Calu3 (cell line): ENCODE results near the gene CYP24A1. TPM values are rescaled to one million over a fixed set of nuclear protein-coding genes. Genes with fewer than 3 reads are reported as not detected.
A peak's percentile ranks its signal among the peaks of the same experiment; 100 is the strongest.

ENCODE experiments used
- BruUV-seq: library from RNA; stranded (reverse); fragments of 400-500 nt; replicated peaks from 2 replicates; lab custom pipeline; 2021; lab: Mats Ljungman, UMichigan
- CTCF ChIA-PET: fragments of 300-600 bp; sonication (Branson Sonifier 250); formaldehyde crosslinking; loops from one replicate; lab custom pipeline; 2022; ENCODE audit warnings: antibody characterized with exemption; lab: Charles Lee
- DNase-seq: peaks from one replicate; pipeline ENCODE4 v3.0.0; 2022
- H3K27ac Mint-ChIP-seq: one replicate; pipeline ENCODE4 v1.8.0; 2022; ENCODE audit warnings: mixed read lengths; ENCODE audit not compliant: unreplicated experiment
- H3K27me3 Mint-ChIP-seq: one replicate; pipeline ENCODE4 v1.8.0; 2022; ENCODE audit warnings: mixed read lengths; ENCODE audit not compliant: unreplicated experiment
- H3K36me3 Mint-ChIP-seq: one replicate; pipeline ENCODE4 v1.8.0; 2022; ENCODE audit warnings: mild to moderate bottlenecking, moderate library complexity, mixed read lengths; ENCODE audit not compliant: insufficient read depth, unreplicated experiment
- H3K4me1 Mint-ChIP-seq: one replicate; pipeline ENCODE4 v1.8.0; 2022; ENCODE audit warnings: mild to moderate bottlenecking, low read depth, mixed read lengths; ENCODE audit not compliant: unreplicated experiment
- H3K4me3 Mint-ChIP-seq: one replicate; pipeline ENCODE4 v1.8.0; 2022; ENCODE audit warnings: mild to moderate bottlenecking, low read depth, moderate library complexity, mixed read lengths; ENCODE audit not compliant: unreplicated experiment
- H3K9me3 Mint-ChIP-seq: one replicate; pipeline ENCODE4 v1.8.0; 2022; ENCODE audit warnings: low read depth, mixed read lengths; ENCODE audit not compliant: unreplicated experiment
- intact Hi-C: fragments of 100-400 bp; cut with micrococcal nuclease; formaldehyde crosslinking; loops from one replicate; pipeline ENCODE4 v1.10.0; 2022; ENCODE audit not compliant: unreplicated experiment
- total RNA-seq: library from RNA; stranded (reverse); gene quantifications from 2 replicates; pipeline ENCODE4 v1.2.3, GENCODE V29; 2022
- TF ChIP-seq, protein P1 (sequence below): fragments of 200-600 bp; IDR thresholded peaks from one replicate; pipeline ENCODE4 v1.8.0; 2022; ENCODE audit warnings: antibody characterized with exemption; ENCODE audit not compliant: unreplicated experiment

The CYP24A1 gene
- total RNA-seq, 1 experiment from 2014 or later: 665 TPM

DNA sequence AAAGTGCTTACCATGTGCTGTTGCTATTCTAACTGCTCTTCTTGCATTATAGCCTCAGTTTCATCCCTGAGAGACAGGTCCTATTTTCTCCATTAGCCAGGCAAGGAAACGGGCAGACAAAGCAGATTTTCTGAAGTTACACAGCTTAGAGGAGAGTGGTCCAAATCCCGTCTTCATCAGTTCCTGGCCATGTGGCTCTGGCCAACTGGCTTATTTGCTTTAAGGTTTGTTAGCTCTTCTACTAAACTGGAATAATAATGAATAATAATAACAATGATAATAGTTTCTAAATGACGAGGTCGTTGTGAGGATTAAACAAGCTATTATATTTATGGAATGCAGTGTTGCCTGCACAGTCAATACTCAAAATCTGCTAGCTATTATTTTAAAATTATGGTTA, 67.6 kb downstream of the CYP24A1 start:
- H3K4me1 Mint-ChIP-seq: peaks cover 77% of the 10 kb centered on the region
- CTCF ChIA-PET: interaction anchor here (1.0 to 2.7 kb wide), 10 partner anchors 9 to 102 kb away, joined by 3 to 12 read pairs (median 6); partner anchors contain the start of gene PFDN4
- no peak for DNase-seq
- peaks cover 15% of the 10 kb centered on the region for H3K36me3 Mint-ChIP-seq
- H3K4me3 Mint-ChIP-seq: no peak overlapping the region
- H3K27me3 Mint-ChIP-seq: no peaks in the 10 kb centered on the region
- H3K27ac Mint-ChIP-seq: peak overlapping the region; percentile 83
- H3K9me3 Mint-ChIP-seq: no peaks in the 10 kb centered on the region
- BruUV-seq: no TSS peak
- TF ChIP-seq, protein P1, sequence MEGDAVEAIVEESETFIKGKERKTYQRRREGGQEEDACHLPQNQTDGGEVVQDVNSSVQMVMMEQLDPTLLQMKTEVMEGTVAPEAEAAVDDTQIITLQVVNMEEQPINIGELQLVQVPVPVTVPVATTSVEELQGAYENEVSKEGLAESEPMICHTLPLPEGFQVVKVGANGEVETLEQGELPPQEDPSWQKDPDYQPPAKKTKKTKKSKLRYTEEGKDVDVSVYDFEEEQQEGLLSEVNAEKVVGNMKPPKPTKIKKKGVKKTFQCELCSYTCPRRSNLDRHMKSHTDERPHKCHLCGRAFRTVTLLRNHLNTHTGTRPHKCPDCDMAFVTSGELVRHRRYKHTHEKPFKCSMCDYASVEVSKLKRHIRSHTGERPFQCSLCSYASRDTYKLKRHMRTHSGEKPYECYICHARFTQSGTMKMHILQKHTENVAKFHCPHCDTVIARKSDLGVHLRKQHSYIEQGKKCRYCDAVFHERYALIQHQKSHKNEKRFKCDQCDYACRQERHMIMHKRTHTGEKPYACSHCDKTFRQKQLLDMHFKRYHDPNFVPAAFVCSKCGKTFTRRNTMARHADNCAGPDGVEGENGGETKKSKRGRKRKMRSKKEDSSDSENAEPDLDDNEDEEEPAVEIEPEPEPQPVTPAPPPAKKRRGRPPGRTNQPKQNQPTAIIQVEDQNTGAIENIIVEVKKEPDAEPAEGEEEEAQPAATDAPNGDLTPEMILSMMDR: no peak
- intact Hi-C loops: loop anchor here (2.0 to 10.0 kb wide), 2 partner anchors 67 to 239 kb away; partner anchors contain the start of gene CYP24A1

GRCh38 chr20:54105653-54106052, 68.1 kb downstream of the CYP24A1 start:
- Mint-ChIP-seq H3K4me3 (no peak overlapping the region), H3K27me3 (no peaks in the 10 kb centered on the region), H3K4me1 (peaks cover 73% of the 10 kb centered on the region), H3K36me3 (peaks cover 14% of the 10 kb centered on the region), H3K27ac (peak overlapping the region; percentile 83), H3K9me3 (no peaks in the 10 kb centered on the region)
- DNase-seq: no peak
- intact Hi-C loops: loop anchor here (2.0 to 10.0 kb wide), 2 partner anchors 67 to 239 kb away; partner anchors contain the start of gene CYP24A1
- TF ChIP-seq, protein P1: no peak
- no TSS peak for BruUV-seq
- CTCF ChIA-PET: interaction anchor here (0.8 to 2.7 kb wide), 12 partner anchors 10 to 103 kb away, joined by 3 to 12 read pairs (median 4); partner anchors contain the start of gene PFDN4

DNA sequence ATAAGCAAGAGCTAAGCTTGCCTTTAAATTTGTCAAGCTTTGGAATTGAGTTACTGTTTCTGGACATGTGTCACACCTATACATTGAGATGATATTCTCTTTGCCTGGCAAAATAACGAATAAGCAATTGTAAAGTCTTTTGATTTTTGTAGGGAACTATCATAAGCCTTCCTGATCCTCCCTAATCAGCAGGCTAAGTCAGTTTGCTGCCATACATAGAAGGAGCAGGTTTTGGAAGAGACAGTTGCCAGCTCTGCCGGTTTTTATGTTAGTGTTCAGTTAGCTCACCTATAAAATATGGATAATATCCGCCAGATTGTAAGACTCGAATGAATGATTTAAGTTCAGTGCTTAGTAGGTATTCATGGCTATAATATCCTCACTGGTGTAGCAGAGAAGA, 69.0 kb downstream of the CYP24A1 start:
- CTCF ChIA-PET: interaction anchor here (0.6 to 2.9 kb wide), 8 partner anchors 29 to 336 kb away, joined by 3 to 15 read pairs (median 4); partner anchors contain the start of gene PFDN4
- H3K27ac Mint-ChIP-seq: peak overlapping the region; percentile 83
- BruUV-seq: no TSS peak
- peaks cover 8% of the 10 kb centered on the region for H3K36me3 Mint-ChIP-seq
- TF ChIP-seq, protein P1: no peak
- no peaks in the 10 kb centered on the region for H3K27me3 Mint-ChIP-seq
- intact Hi-C loops: loop anchor here (10.0 kb wide), 1 partner anchor 240 kb away; no protein-coding TSS in a partner anchor
- no peak overlapping the region for H3K4me3 Mint-ChIP-seq
- H3K4me1 Mint-ChIP-seq: peaks cover 65% of the 10 kb centered on the region
- DNase-seq: no peak
- peaks cover 2% of the 10 kb centered on the region for H3K9me3 Mint-ChIP-seq

DNA sequence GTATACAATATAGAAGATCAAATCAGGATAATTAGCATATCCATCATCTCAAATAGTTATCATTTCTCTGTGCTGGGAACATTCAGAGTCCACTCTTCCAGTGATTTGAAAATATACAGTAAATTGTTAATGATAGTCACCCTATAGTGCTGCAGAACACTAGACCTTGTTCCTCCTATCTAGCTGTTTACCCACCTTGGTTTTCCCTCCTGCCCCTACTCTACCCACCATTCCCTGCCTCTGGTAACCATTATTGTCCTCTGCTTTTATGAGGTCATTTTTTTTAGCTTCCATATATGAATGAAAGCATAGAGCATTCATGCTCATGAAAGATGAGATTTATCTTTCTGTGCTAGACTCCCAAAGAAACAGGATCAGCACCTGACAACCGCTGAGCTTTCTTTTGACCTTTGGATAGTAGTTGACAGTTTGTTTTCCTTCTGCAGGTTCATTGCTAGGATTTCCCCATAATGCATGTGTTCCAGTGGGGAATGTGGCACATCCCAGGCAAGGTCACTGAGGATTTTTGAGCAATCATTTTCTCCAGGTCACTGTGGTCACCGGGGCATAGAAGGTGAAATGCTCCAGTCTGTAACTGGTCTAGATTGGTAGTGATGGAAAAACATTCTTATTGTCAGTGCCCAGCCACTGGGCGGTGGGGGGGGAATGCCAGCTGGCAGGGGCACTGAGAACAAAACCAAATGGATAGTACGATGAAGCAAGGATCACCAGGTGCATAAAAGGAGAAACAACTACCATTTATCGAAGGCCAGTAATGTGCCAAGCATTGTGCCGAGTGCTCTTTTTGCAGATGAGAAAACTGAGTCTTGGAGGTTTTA, 69.8 kb downstream of the CYP24A1 start:
- H3K9me3 Mint-ChIP-seq: peaks cover 2% of the 10 kb centered on the region
- DNase-seq: no peak
- TF ChIP-seq, protein P1: peak; percentile 5
- H3K4me3 Mint-ChIP-seq: no peak overlapping the region
- H3K4me1 Mint-ChIP-seq: peaks cover 71% of the 10 kb centered on the region
- intact Hi-C loops: loop anchor here (1.0 to 10.0 kb wide), 2 partner anchors 28 to 241 kb away; no protein-coding TSS in a partner anchor
- no peaks in the 10 kb centered on the region for H3K27me3 Mint-ChIP-seq
- no TSS peak for BruUV-seq
- H3K36me3 Mint-ChIP-seq: peaks cover 8% of the 10 kb centered on the region
- H3K27ac Mint-ChIP-seq: peak overlapping the region; percentile 75
- CTCF ChIA-PET: interaction anchor here (0.6 to 2.9 kb wide), 19 partner anchors 9 to 545 kb away, joined by 3 to 15 read pairs (median 4); partner anchors contain the start of gene PFDN4

Other genes starting within 250 kb of the CYP24A1 start
- gene BCAS1, start 103.4 kb downstream of the CYP24A1 start, total RNA-seq: 11.1 and 16.9 TPM in 2 replicates
- 61.8 TPM in 2 replicates for gene PFDN4, start 34.1 kb upstream of the CYP24A1 start, total RNA-seq